ENCODE data around the gene S1PR5.

The S1PR5 gene

DNA sequence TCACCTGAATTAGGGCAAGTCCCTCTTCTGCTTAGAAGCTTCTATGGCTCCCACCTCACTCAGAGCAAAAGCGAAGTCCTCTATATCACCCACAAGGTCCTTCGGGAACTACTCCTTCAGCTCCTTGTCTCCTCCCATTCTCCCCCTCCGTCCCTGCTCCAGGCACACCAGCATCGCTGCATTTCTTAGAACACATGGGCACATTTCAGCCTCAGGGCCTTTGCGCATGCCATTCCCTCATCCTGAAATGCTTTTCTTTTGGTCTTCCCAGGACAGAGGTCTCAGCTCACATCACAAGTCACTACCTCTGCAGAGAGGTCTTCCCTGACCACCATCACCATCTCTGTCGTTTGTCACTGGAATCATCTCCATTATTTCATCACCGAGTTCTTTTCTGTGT is 4.0 kb downstream of the S1PR5 start:
- no peak for DNase-seq

- peak; percentile 23 to 57 (median 40) for DNase-seq
Observed at GRCh38 chr19:10510301-10510802, 6.9 kb downstream of the S1PR5 start.

DNA sequence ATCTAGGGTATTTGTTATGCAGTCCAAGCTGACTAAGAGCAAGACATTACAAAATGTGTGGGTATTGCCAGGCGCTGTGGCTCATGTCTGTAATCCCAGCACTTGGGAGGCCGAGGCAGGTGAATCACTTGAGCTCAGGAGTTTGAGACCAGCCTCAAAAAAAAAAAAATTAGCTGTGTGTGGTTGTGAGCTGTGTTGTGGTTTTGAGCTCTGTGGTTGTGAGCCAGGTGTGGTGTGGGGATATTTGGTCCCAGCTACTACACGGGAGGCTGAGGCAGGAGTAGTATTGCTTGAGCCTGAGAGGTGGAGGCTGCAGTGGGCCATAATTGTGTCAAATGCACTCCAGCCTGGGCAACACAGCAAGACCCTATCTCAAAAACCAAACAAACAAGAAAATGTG is 8.5 kb downstream of the S1PR5 start:
- DNase-seq, result no peak

- no peak for DNase-seq
Observed at GRCh38 chr19:10508036-10508435, 9.2 kb downstream of the S1PR5 start.

DNA sequence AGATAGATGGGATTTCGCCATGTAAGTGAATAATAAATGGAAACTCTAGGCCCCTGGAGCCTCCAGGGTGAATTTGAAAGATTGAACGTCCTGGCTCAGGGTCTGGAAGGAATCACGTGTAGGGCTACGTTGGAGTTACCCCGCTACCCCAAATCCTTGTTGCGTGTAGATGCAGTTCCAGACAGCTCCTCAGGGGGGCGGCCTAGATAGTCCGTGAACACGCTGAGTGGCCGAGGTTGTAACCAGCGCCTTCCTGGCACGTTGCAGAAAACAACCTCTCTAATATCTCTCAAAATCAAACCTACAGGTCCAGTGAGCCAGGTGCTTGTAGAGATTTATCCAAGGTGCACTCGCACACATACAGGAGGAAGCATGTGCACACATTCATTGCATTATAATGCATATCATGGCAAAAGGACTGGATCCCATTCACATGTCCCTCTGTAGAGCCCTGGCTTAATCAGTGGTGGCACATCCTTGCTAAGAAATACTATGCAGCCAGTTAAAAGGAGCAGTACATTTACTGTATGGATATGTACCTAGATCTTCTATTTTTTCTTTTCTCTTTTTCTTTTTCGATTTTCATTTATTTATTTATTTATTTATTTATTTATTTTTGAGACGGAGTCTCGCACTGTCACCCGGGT is 11.5 kb downstream of the S1PR5 start:
- DNase-seq, result peak; percentile 39 to 77 (median 72)

DNA sequence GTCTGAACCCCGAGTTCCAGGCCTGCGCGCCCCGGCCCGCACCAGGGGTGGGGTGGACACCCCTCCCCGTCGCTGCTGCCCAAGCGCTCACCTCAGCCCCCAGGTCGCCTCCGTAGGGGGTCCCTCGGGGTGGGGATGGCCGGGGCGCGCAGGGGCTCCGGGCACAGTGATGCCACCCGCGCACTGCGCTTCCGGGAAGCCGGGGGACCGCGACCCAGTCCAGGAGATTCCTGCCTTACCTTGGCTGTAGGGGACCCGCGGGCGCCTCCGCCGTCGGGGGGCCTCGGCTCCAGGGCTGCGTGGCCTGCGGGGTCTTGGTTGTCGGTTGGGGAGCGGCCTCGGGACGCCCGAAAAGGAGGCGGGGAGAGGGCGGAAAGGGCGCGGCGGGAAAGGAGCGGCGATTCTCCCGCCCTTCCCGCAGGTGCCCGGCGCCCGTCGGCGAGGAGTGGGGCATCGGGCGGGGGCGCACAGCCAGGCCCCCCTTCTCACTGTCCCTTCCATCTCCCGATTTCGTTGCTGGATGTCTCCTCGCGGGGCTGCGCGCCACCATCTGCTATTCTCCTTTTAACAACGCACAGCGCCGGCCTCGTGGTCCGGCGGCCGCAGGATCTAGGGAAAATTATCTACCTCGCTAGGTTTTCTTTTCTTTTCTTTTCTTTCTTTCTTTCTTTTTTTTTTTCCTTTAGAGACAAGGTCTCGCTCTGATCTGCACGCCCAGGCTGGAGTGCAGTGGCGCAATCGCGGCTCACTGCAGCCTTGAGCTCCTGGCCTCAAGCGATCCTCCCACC is 14.1 kb downstream of the S1PR5 start, which contains the start of gene KEAP1:
Gene KEAP1 (minus strand): TSS at position 355 of the 788 bp plus-strand sequence. CDS start 3,323 bp downstream, outside the sequence.
- peak in 1 of 4 experiments; percentile 46 for DNase-seq

DNA sequence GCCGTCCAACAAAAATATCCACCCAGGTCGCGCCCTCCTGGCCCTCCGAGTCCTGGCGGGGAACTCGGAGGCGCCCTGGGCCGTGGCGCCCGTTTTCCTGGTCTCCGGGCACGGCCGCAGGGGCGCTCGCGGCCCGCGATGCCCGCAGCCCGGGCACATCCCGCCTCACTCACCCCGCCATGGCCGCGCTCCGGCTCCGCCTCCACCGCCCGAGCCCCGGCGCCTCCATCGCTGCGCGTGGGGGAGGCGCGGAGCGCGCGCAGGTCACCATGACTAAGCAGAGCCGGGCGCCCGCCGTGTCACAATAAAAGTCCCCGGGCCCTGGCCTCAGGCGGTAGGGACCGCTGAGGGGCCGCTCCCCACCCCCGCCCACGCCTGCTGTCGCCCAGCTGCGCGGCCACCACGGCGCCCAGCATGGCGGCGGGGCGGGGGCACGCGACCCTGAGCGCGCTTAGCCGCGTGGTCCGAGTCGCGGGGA is 14.7 kb downstream of the S1PR5 start:
- peak; percentile 69 to 85 (median 72) for DNase-seq

DNA sequence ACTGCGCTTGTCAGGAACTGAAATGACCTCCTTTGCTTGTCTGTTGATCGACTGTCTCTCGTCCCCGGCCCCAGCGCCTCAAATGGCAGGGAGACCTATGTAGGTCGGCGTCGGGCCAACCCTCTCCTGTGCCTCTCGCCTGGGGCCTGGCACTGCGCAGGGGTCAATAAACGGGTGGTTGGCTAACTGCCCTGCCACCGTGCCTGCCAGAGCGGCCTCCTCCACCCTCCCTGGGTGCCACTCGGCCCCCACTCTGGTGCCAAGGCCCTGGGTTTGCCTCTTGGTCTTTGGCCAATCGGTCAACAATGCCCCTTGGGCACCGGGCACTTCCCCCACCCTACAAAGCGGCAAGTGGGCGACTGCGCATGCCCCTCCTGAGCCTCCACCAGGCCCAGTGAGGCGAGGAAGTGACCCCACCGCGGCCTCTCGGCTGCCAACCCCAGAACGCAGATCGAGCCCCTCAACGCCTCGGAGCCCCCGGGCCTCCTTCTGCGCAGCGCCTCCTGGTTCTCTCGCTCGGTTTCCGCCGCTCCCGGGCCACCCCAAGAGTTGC is 15.2 kb downstream of the S1PR5 start:
- DNase-seq, result peak in 3 of 4 experiments; percentile 23 to 49 (median 36)

GRCh38 chr19:10500247-10500592 is 17.0 kb downstream of the S1PR5 start:
- no peak for DNase-seq

DNA sequence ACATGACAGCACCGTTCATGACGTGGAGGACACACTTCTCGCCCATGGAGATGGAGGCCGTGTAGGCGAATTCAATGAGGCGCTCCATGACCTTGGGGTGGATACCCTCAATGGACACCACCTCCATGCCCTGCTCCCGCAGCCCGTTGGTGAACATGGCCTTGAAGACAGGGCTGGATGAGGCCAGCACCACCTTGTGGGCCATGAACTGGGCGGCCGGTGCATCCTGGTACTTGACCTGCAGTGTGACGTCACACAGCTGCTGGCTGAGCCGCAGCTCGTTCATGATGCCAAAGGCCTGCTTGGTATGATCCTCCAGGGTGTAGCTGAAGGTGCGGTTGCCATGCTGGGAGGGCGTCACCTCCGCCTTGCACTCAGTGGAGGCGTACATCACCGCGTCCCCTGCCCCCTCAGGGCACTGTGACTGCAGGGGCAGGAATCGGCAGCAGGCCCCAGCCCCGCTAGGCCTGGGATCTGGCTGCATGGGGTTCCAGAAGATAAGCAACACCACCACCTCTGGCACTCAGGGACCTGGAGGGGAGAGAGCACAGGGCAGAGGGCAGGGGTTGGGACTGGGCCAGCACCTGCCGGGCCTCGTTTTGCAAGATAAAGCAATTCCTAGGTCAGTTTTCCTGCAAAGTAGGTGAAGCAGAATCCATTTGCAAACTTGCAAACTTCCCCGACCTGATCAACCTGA is 17.5 kb downstream of the S1PR5 start:
- no peak for DNase-seq

DNA sequence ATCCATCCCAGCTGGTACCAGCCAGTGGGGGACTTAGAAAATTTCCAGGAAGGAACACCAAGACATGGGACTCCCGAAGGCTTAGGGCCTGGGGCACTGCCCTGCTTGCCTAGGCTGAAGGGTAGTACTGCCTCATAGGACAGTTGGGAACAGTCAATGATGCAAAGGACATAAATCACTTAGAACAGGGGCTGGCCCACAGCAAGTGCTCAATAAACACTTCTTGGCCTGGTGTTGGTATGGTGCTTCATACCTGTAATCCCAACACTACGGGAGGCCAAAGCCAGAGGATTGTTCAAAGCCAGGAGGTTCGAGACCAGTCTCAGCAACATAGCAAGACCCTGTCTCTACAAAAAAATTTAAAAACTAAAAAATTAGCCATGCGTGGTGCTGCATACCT is 19.9 kb downstream of the S1PR5 start:
- no peak for DNase-seq

- DNase-seq, result no peak
Observed at GRCh38 chr19:10491472-10492047, 25.7 kb downstream of the S1PR5 start.

GRCh38 chr19:10486551-10486950 is 30.7 kb downstream of the S1PR5 start:
- DNase-seq, result no peak

DNA sequence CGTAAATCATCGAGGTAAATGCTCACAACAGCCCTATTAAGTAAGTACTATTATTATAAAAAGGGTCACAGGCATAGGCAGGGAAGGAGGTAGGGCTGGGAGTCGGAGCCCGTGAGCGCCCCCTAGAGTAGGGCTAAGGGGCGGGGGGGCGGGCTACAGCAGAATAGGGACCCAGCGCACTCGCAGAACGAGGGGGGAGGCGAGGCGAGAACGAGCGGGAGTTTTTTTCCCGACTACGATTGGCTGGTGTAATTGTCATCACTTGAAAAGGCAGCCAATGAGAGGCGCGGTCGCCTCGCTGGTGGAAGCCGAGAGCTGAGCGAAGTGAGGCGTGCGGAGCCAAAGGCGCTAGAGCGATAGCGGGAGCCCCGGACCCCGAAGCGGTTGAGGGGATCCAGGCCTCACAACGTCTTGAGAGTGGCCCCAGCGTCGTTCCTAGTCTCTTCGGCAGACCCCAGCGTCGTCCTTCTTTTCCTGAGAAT is 38.3 kb downstream of the S1PR5 start:
- DNase-seq, result peak; percentile 72 to 83 (median 78)

DNA sequence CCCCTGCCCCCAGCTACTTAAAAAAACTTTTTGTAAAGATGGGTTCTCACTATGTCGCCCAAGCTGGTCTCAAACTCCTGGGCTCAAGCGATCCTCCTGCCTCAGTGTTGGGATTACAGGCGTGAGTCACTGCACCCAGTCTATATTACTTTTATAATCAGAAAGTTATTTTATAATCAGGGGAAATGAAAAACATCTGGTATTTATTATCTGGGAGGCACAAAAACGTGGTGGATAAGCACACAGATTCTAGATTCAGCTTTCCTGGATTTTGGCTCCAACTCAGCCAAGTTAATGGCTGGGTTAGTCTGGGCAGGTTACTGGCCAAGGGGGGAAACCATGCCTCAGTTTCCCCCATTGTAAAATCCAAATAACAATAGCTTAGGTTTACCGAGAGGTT is 38.8 kb downstream of the S1PR5 start:
- no peak for DNase-seq

DNA sequence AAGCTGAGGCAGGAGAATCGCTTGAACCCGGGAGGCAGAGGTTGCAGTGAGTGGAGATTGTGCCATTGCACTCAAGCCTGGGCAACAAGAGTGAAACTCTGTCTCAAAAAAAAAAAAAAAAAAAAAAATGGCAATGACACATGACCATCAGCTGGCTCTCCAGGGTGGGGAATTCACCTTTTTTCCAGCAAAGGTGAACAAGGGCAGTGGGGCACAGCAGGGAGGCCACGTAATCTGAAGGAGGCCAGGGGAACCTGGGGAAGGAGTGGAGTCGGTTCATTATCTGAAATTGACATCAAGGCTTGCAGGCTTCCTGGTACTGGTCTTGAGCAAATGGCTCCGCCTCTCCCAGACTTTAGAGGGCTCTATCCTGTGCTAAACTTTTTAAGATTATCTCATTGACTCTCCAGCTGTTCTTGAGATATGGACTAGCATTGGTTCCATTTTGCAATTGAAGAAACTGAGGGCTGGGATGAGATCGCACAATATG is 42.2 kb downstream of the S1PR5 start:
- no peak for DNase-seq

GRCh38 chr19:10473192-10473591 is 44.1 kb downstream of the S1PR5 start:
- no peak for DNase-seq

GRCh38 chr19:10471909-10472308 is 45.3 kb downstream of the S1PR5 start:
- no peak for DNase-seq

GRCh38 chr19:10468133-10468532 is 49.1 kb downstream of the S1PR5 start:
- DNase-seq, result no peak

DNA sequence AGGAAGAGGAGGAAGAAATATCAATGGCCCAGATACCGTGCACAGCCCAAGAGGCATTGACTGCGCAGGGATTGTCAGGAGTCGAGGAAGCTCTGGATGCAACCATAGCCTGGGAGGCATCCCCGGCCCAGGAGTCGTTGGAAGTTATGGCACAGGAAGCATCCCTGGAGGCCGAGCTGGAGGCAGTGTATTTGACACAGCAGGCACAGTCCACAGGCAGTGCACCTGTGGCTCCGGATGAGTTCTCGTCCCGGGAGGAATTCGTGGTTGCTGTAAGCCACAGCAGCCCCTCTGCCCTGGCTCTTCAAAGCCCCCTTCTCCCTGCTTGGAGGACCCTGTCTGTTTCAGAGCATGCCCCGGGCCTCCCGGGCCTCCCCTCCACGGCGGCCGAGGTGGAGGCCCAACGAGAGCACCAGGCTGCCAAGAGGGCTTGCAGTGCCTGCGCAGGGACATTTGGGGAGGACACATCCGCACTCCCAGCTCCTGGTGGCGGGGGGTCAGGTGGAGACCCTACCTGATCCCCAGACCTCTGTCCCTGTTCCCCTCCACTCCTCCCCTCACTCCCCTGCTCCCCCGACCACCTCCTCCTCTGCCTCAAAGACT is 50.0 kb downstream of the S1PR5 start:
- DNase-seq, result no peak

GRCh38 chr19:10464456-10464855 is 52.8 kb downstream of the S1PR5 start:
- DNase-seq, result no peak
